ENCODE measurements around the gene FAM170B.
A peak's percentile ranks its signal among the peaks of the same experiment; 100 is the strongest.

The FAM170B gene

GRCh38 chr10:49083261-49083660, 50.6 kb downstream of the FAM170B start:
- Histone ChIP-seq H3K4me1 (ENCODE audit: control insufficient read depth, insufficient read depth, low read length) (no peaks in the 10 kb centered on the region), H3K9me3 (ENCODE audit: control insufficient read depth, insufficient read depth, low read depth, low read length) (no peaks in the 10 kb centered on the region), H3K36me3 (ENCODE audit: control insufficient read depth in 2 of 2, insufficient read depth in 1 of 2, low read length in 2 of 2) (no peaks in the 10 kb centered on the region), H3K27ac (ENCODE audit: extremely low read depth, low read depth, low read length) (no peak overlapping the region), H3K4me3 (ENCODE audit: low read depth, low read length) (no peak overlapping the region)
- POLR2A ChIA-PET: no interaction called here
- no peak for TF ChIP-seq MEIS1 (CRISPR knock-in tag; IDR thresholded peaks at IDR 0.05; ENCODE audit: borderline replicate concordance)
- no peak for TF ChIP-seq ZNF76 (tag by site-specific recombination; IDR thresholded peaks at IDR 0.05; ENCODE audit: borderline replicate concordance, low read depth)
- no peak for TF ChIP-seq AEBP2 (tag by site-specific recombination; IDR thresholded peaks at IDR 0.05; ENCODE audit: borderline replicate concordance)
- no peak for TF ChIP-seq ZSCAN18 (tag by site-specific recombination; IDR thresholded peaks at IDR 0.05)
- no peak for TF ChIP-seq ZNF501 (tag by site-specific recombination; IDR thresholded peaks at IDR 0.05)
- no peak for TF ChIP-seq ZNF175 (tag by site-specific recombination; IDR thresholded peaks at IDR 0.05)
- no peak for TF ChIP-seq BCL11B (tag by site-specific recombination; IDR thresholded peaks at IDR 0.05; ENCODE audit: low read depth)
- TF ChIP-seq ZNF266 (tag by site-specific recombination; IDR thresholded peaks at IDR 0.05; ENCODE audit: low read depth): no peak
- no peak for TF ChIP-seq EGR2 (tag by site-specific recombination; IDR thresholded peaks at IDR 0.05; ENCODE audit: low read depth)
- TF ChIP-seq, protein P1, sequence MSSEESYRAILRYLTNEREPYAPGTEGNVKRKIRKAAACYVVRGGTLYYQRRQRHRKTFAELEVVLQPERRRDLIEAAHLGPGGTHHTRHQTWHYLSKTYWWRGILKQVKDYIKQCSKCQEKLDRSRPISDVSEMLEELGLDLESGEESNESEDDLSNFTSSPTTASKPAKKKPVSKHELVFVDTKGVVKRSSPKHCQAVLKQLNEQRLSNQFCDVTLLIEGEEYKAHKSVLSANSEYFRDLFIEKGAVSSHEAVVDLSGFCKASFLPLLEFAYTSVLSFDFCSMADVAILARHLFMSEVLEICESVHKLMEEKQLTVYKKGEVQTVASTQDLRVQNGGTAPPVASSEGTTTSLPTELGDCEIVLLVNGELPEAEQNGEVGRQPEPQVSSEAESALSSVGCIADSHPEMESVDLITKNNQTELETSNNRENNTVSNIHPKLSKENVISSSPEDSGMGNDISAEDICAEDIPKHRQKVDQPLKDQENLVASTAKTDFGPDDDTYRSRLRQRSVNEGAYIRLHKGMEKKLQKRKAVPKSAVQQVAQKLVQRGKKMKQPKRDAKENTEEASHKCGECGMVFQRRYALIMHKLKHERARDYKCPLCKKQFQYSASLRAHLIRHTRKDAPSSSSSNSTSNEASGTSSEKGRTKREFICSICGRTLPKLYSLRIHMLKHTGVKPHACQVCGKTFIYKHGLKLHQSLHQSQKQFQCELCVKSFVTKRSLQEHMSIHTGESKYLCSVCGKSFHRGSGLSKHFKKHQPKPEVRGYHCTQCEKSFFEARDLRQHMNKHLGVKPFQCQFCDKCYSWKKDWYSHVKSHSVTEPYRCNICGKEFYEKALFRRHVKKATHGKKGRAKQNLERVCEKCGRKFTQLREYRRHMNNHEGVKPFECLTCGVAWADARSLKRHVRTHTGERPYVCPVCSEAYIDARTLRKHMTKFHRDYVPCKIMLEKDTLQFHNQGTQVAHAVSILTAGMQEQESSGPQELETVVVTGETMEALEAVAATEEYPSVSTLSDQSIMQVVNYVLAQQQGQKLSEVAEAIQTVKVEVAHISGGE (tag by site-specific recombination; conservative IDR thresholded peaks at IDR 0.05; ENCODE audit: low read depth): no peak
- no peak for TF ChIP-seq ZNF155 (tag by site-specific recombination; IDR thresholded peaks at IDR 0.05)
- CTCF ChIA-PET: no interaction called here

- H3K36me3 ChIP-seq (ENCODE audit: control insufficient read depth in 2 of 2, insufficient read depth in 1 of 2, low read length in 2 of 2): no peaks in the 10 kb centered on the region
- no peak overlapping the region for H3K4me3 ChIP-seq (ENCODE audit: low read depth, low read length)
- TF ChIP-seq SCRT2 (tag by site-specific recombination; IDR thresholded peaks at IDR 0.05) (peak; percentile 62; the same call in 1 of the 2 replicates), ZNF670 (tag by site-specific recombination; IDR thresholded peaks at IDR 0.05; ENCODE audit: low read depth) (no peak)
- ChIA-PET POLR2A (no interaction called here), CTCF (no interaction called here)
- H3K9me3 ChIP-seq (ENCODE audit: control insufficient read depth, insufficient read depth, low read depth, low read length): no peaks in the 10 kb centered on the region
- no peak overlapping the region for H3K27ac ChIP-seq (ENCODE audit: extremely low read depth, low read depth, low read length)
- no peaks in the 10 kb centered on the region for H3K4me1 ChIP-seq (ENCODE audit: control insufficient read depth, insufficient read depth, low read length)
These were observed 51.1 kb downstream of the FAM170B start for GRCh38 chr10:49082766-49083165.

DNA sequence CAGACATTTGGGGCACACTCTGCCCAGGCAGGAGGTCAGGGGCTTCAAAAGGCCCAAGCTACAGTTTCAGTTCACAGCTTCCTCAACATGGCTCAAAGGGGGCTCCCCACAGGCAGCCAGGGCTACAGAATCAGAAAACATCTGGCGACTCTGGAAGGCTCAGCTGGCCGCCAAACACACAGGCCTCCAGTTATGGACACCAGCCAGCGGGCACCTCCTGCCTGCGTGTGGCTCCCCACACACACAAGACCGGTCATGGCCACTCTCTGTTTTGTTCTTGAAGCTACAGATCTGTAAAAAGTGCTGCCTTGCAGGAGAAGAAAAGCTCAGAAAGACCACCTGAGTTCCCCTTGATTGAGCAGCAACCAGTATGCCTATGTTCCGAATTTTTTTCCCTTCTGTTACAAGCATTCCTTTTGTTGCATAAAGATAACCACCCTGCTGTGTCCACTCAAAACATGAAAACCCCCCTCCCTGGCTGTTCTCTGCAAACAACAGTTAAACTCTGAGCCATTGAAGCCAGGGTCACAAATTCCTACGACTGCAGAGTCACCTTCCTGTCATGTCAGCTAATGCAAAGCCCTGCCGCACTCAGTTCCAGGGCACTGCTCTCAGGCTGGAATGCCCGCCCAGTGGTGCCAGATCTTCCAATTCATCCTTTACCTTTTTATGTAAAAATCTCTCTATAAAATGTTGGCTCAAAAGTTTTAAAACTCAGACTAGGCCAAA, 52.1 kb downstream of the FAM170B start:
- Histone ChIP-seq H3K27ac (ENCODE audit: extremely low read depth, low read depth, low read length) (no peak overlapping the region), H3K4me1 (ENCODE audit: control insufficient read depth, insufficient read depth, low read length) (no peaks in the 10 kb centered on the region), H3K4me3 (ENCODE audit: low read depth, low read length) (no peak overlapping the region), H3K36me3 (ENCODE audit: control insufficient read depth in 2 of 2, insufficient read depth in 1 of 2, low read length in 2 of 2) (no peaks in the 10 kb centered on the region), H3K9me3 (ENCODE audit: control insufficient read depth, insufficient read depth, low read depth, low read length) (no peaks in the 10 kb centered on the region)
- ChIA-PET CTCF (no interaction called here), POLR2A (no interaction called here)
- TF ChIP-seq ZNF560 (tag by site-specific recombination; IDR thresholded peaks at IDR 0.05; ENCODE audit: borderline replicate concordance) (no peak), REPIN1 (tag by site-specific recombination; IDR thresholded peaks at IDR 0.05; ENCODE audit: low read depth) (no peak), ZNF132 (tag by site-specific recombination; IDR thresholded peaks at IDR 0.05; ENCODE audit: borderline replicate concordance) (no peak), ZNF544 (tag by site-specific recombination; IDR thresholded peaks at IDR 0.05) (no peak), HOXC10 (CRISPR knock-in tag; IDR thresholded peaks at IDR 0.05) (no peak), PRDM4 (tag by site-specific recombination; IDR thresholded peaks at IDR 0.05) (no peak), ZIC2 (tag by site-specific recombination; IDR thresholded peaks at IDR 0.05) (peak; percentile 70), ZNF394 (tag by site-specific recombination; IDR thresholded peaks at IDR 0.05; ENCODE audit: borderline replicate concordance) (no peak)
